Measurements from ENCODE around the gene DOCK10.

Gene DOCK10

DNA sequence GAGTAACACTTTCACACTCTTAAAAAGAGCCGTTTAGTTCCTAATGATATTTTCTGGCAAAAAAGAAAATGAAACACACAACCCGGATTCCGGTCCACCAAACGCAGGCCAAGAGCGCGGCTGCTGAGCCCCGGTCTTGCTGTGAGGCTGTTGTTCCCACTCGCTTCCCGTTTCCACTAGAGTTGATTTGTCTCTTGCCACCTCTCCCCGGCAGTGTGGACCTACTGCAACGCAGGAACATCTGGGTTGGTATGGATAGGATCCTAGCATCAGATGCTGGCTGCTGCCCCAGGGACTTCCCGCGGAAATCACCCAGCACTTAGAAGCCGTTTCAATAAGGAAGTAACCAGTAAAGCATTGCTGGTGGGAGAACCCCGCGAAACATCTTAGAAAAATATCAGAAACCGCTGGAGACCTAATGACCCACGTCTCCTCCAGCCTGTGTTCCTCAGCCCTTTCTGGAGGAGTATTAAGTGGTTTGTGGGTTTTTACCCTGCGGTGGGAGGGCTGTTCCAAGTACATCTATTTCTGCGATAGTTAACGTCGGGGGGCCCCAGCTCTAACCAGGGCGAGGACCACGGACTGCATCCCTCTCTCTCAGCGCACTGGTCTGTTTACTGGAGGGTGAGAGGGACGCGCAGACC, 939 bp downstream of the DOCK10 start:
- DNase-seq (ENCODE audit: low read depth, low spot score) = no peak

DNA sequence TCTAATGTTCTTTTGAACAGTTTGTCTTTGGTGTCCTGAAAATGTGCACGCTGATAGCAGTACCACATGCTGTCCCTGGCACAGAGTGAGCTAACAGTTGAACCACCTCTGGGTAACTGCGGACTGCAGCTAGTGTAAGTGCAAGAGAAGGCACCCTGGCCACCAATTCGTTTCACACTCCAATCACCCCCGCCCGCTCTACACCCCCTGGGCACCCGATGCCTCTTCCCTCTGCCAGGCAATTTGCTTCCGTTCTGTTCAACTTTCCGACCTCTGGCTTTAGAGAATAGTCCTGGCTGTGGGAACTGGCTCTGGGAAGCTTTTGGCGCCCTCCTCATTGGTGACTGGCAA, 1.4 kb downstream of the DOCK10 start:
- no peak for DNase-seq (ENCODE audit: low read depth, low spot score)

GRCh38 chr2:225040142-225040541, 2.1 kb downstream of the DOCK10 start:
- no peak for DNase-seq (ENCODE audit: low read depth, low spot score)

DNA sequence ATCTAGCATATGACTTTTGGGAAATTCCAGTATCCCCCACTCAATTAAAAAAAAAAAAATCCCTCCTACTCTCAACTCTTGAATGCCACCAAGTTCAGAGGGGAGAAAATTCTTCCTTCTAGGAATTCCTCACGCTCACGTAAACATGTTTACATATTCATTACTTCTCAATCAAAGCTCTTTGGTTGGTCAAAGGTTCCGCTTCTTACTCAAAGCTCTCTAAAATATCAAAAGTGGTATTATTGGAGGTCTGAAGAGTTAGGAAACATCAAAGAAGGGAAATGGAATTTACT, 4.1 kb downstream of the DOCK10 start:
- no peak for DNase-seq (ENCODE audit: low read depth, low spot score)

DNA sequence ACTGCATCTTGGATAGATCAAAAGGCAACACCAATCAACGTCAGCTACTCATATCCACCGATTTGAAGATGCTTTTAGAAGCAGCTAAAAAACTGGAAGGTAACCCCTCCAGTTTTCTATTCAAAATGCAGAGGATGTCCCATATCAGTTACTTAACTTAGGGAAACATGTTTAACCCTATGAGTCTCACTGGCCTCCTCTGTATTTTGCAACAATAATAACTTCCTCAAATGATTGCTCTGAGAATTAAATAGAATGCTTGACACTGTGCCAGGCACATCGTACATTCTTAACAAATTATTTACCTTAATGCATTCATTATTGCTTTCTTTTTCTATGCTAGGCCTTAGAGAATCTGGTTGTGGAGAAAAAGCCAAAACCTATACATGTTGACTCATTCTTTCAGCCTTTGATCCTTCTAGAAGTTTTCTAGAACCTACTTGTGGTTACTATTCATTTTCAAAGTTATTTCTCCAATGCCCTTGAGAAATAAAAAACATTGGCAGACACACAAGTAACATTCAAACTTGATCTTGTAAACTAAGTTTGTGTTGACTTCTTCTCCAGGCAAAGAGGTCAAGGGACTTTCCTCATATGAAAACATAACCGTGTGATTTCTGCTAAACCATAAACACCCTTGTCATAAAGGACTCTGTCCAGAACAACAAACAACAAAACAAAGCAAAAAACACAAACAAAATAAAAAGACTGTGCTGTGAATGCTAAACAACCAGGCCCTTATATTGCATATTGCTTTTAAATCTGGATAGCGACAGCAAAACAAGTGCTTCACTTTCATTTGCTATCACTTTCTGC, 4.6 kb downstream of the DOCK10 start:
- no peak for DNase-seq (ENCODE audit: low read depth, low spot score)

GRCh38 chr2:225036431-225036830, 5.8 kb downstream of the DOCK10 start:
- DNase-seq (ENCODE audit: low read depth, low spot score) = no peak

- DNase-seq (ENCODE audit: low read depth, low spot score) = no peak
These were observed 8.6 kb downstream of the DOCK10 start for GRCh38 chr2:225033440-225034318.

DNA sequence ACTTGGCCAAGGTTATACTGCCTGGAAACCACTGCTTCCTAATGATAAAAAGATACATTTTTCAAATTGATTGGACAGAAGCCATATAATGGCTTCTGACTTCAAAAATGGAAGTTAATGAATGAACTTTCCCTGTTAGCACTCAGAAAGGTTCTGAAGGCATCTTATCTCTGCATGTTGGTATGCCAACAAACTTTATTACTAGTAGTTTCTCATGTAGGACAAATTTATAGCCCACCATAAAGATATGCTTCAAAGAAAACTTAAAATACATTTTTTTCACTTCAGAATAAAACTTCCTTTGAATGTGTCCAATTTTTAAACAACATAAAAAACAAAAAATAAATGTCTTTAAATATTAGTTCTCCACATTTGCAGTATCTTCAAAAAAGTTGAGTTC, 10.0 kb downstream of the DOCK10 start:
- no peak for DNase-seq (ENCODE audit: low read depth, low spot score)

DNA sequence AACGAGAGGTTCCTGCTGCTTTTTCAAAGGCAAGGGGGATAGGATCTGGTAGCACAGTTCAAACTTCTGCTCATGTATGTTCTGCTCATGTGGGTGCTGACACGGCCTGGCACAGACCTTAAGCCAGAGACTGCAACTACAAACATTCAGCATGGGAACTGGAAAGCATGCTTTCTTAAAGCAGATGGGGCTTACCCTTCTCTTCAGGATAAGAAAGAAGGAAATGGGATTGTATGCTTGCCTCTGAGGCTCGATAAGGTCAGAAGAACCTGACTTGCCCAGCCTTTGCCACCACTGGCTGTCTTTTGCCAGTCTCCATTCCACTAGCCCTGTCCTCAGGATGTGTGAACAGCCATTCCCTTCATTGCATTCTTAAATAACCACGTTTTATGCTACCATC, 10.7 kb downstream of the DOCK10 start:
- no peak for DNase-seq (ENCODE audit: low read depth, low spot score)

DNA sequence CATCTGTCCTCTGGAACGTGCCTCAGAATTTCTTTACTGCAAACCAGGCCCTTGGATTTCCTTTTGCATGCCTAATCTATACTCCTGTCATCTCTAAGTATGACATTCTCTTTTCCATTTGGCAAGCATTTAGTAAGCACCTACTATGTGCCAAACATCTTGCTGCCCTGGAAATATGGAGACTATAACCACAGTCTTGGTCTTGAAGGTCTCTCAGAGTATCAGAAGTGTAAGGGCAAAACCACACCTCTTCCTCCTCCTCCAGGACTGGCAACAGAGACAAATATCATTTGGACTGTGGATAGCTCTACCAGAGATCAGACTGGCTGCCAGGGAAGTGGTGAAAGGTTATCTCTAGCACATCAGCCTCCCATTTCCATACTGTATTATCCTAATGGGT, 11.4 kb downstream of the DOCK10 start:
- DNase-seq (ENCODE audit: low read depth, low spot score) = no peak

DNA sequence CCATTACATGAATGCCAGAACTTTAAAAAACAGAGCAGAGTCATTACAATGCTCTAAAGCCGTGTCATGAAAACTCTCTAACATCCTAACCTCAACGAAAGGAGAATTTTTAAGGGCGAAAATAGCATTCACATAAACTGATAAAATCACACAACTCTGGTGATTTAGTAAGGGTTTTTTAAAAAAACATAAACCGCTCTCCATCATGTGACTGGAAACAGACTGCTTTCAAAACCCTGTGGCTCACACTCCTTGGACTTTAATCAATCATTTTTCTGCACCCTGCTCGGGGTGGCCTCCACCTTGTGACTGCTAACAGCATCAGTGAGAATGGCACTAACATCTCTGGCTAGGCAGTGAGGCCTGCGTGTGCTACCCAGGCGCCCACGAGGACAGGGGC, 12.1 kb downstream of the DOCK10 start:
- no peak for DNase-seq (ENCODE audit: low read depth, low spot score)

GRCh38 chr2:225028572-225028971, 13.7 kb downstream of the DOCK10 start:
- DNase-seq (ENCODE audit: low read depth, low spot score) = no peak

DNA sequence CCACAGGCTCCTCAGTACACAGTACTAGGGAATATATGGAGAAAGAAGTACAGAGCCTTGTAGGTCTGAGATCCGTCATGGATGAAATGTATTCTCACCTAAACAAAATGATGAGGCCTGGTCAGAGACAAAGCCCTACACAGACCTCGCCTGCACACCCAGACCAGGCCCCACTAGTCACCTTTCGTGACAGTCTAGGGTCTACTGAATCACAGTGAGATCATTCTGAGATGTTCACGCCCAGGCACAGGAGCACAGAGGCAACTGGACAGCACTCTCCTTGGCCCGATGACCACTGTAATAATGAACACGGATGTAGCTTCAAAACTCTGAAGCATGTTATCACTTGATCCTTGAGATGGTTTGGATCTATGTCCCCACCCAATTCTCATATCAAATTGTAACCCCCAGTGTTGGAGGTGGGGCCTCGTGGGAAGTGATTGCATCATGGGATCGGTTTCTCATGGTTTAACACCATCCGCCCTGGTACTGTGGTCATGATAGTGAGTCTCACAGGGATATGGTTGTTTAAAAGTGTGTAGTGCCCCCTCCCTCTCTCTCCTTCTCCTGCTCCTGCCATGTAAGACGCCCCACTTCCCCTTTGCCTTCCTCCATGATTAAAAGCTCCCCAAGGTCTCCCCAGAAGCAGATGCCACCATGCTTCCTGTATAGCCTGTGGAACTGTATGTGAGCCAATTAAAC, 15.1 kb downstream of the DOCK10 start:
- DNase-seq (ENCODE audit: low read depth, low spot score) = no peak

GRCh38 chr2:225025917-225026571, 16.2 kb downstream of the DOCK10 start:
- peak; percentile 62 for DNase-seq (ENCODE audit: low read depth, low spot score)

DNA sequence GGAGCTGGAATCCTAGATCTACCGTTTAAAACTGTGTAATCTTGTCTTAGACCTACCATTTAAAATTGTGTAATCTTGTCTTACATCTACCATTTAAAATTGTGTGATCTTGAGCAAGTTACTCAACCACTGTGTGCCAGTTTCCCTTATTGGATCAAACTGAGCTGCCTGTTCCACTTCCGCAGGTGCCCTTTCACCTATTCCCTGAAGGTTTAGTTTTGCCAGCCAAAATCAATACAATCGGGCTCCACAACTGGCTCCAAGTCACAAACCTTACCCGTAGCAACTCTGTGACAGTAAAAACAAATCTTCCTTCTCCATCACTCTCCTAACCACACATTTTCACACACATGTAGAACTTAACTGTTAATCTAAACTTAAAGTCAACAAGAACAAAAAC, 20.1 kb downstream of the DOCK10 start:
- no peak for DNase-seq (ENCODE audit: low read depth, low spot score)

GRCh38 chr2:225020168-225020849, 22.0 kb downstream of the DOCK10 start:
- no peak for DNase-seq (ENCODE audit: low read depth, low spot score)

DNA sequence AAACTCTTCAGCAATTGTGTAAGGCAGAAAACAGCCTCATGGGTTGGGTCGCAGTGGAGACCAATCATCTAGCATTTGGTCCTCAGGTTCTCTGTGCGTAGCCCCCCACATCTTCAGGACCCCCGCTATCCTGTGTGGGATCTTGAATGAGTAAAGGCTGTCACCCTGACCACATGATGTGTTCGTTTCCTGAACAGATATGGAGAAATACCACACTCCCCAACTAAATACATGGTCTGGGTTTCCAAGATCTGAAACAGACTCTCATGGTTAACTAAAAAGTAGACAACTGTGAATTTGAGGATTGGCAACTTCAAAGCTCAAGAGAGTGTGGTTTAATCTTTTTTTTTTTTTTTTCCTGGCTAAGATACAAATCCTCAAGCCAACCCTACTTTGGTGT, 23.2 kb downstream of the DOCK10 start:
- no peak for DNase-seq (ENCODE audit: low read depth, low spot score)

GRCh38 chr2:225017713-225018112, 24.6 kb downstream of the DOCK10 start:
- no peak for DNase-seq (ENCODE audit: low read depth, low spot score)

- DNase-seq (ENCODE audit: low read depth, low spot score) = no peak
These were observed 25.1 kb downstream of the DOCK10 start for GRCh38 chr2:225017098-225017685.

Measured in smooth muscle cell of the brain vasculature (primary cell).